Mesothelial cell of epicardium (in vitro differentiated cells): Measurements from ENCODE around the gene FAM76A. TPM values are rescaled to one million over a fixed set of nuclear protein-coding genes. Genes with fewer than 3 reads are reported as not detected.

ENCODE experiments used
- DNase-seq, 2 experiments: peaks; one replicate each; pipeline ENCODE4 v3.0.0; 2021; ENCODE audit warnings: low spot score in 2 of 2; ENCODE audit not compliant: unreplicated experiment in 2 of 2
- H3K27ac Mint-ChIP-seq: 2 replicates; pipeline ENCODE4 v1.8.0; 2021; ENCODE audit warnings: mixed read lengths
- H3K27me3 Mint-ChIP-seq: 2 replicates; pipeline ENCODE4 v1.8.0; 2021; ENCODE audit warnings: low read depth, mixed read lengths
- H3K36me3 Mint-ChIP-seq: 2 replicates; pipeline ENCODE4 v1.8.0; 2021; ENCODE audit warnings: mixed read lengths
- H3K4me1 Mint-ChIP-seq: 2 replicates; pipeline ENCODE4 v1.8.0; 2021; ENCODE audit warnings: mixed read lengths
- H3K4me3 Mint-ChIP-seq: 2 replicates; pipeline ENCODE4 v1.8.0; 2021; ENCODE audit warnings: mild to moderate bottlenecking, moderate library complexity, mixed read lengths
- H3K9me3 Mint-ChIP-seq: 2 replicates; pipeline ENCODE4 v1.8.0; 2021; ENCODE audit warnings: mixed read lengths
- CTCF ChIP-seq: fragments of 200-600 bp; sonication (generic); IDR thresholded peaks from one replicate; pipeline ENCODE4 v1.5.0; 2021; ENCODE audit warnings: antibody characterized with exemption; ENCODE audit not compliant: unreplicated experiment
- total RNA-seq: library from RNA; stranded (reverse); gene quantifications from 3 replicates; pipeline ENCODE4 v1.2.1, GENCODE V29; 2021

The FAM76A gene
- total RNA-seq, 1 donor from 2014 or later: 12.4 TPM

GRCh38 chr1:27778056-27778455 is 52.3 kb downstream of the FAM76A start:
- Mint-ChIP-seq H3K36me3 (no peaks in the 10 kb centered on the region), H3K27ac (no peak overlapping the region), H3K4me3 (no peak overlapping the region), H3K4me1 (peaks cover 6% of the 10 kb centered on the region), H3K9me3 (no peaks in the 10 kb centered on the region), H3K27me3 (no peaks in the 10 kb centered on the region)
- TF ChIP-seq CTCF: no peak
- DNase-seq: no peak

- no peak for DNase-seq
- Mint-ChIP-seq H3K27ac (no peak overlapping the region), H3K4me1 (peaks cover 1% of the 10 kb centered on the region), H3K36me3 (no peaks in the 10 kb centered on the region), H3K4me3 (no peak overlapping the region), H3K27me3 (no peaks in the 10 kb centered on the region), H3K9me3 (no peaks in the 10 kb centered on the region)
- TF ChIP-seq CTCF: no peak
Measured at GRCh38 chr1:27779122-27779521, 53.4 kb downstream of the FAM76A start.

- Mint-ChIP-seq H3K4me3 (no peak overlapping the region), H3K27ac (peak overlapping the region; percentile 17), H3K9me3 (no peaks in the 10 kb centered on the region), H3K27me3 (no peaks in the 10 kb centered on the region), H3K4me1 (peaks cover 12% of the 10 kb centered on the region), H3K36me3 (no peaks in the 10 kb centered on the region)
- DNase-seq: no peak
- no peak for TF ChIP-seq CTCF
Measured at GRCh38 chr1:27782950-27783349, 57.2 kb downstream of the FAM76A start.

- no peak for TF ChIP-seq CTCF
- Mint-ChIP-seq H3K36me3 (peaks cover under 1% of the 10 kb centered on the region), H3K27me3 (no peaks in the 10 kb centered on the region), H3K4me1 (peaks cover 12% of the 10 kb centered on the region), H3K9me3 (no peaks in the 10 kb centered on the region), H3K4me3 (no peak overlapping the region), H3K27ac (no peak overlapping the region)
- no peak for DNase-seq
Measured at GRCh38 chr1:27784700-27785099, 58.9 kb downstream of the FAM76A start.

- no peaks in the 10 kb centered on the region for H3K9me3 Mint-ChIP-seq
- peak overlapping the region; percentile 94 for H3K27ac Mint-ChIP-seq
- no peak for DNase-seq
- no peaks in the 10 kb centered on the region for H3K27me3 Mint-ChIP-seq
- H3K4me1 Mint-ChIP-seq: peaks cover 12% of the 10 kb centered on the region
- TF ChIP-seq CTCF: no peak
- peaks cover 9% of the 10 kb centered on the region for H3K36me3 Mint-ChIP-seq
- no peak overlapping the region for H3K4me3 Mint-ChIP-seq
Measured at GRCh38 chr1:27785781-27786455, 60.2 kb downstream of the FAM76A start.
